Measurements from ENCODE around the gene TRAPPC3L.

TRAPPC3L gene

DNA sequence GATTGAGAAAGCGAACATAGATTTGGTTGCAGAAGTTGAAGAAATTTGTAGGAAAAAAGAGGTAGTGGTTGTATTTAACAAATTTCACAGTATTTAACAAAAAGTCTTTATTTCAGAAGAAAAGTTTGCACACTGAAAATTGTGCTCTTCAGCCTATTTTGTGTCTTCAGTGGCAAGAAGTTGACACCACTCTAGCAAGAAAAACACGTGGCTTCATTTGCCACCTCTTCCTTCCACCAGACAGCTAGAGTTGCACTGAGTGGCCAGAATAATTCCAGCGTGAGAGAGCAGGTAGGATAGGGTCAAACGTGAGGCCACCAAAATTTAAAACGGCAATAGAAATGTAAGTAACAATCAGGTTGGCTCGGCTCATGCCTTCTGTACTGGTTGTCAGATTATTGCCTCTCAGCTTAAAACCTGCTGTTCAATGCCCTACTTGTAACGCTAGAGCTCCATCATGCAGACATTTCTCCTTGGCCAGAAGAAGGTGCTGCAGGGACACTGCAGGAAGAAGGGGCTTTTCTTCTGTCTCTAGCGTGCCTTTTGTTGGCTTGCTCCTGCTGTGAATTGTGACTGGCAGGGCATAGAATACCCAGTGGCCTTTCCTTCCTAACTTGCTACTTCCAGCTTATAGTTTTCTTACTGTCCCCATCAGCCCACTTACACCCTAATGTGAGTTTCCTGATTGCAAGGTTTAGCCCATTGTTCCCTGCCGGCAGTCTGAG, 12.1 kb downstream of the TRAPPC3L start:
- TF ChIP-seq, protein P1, sequence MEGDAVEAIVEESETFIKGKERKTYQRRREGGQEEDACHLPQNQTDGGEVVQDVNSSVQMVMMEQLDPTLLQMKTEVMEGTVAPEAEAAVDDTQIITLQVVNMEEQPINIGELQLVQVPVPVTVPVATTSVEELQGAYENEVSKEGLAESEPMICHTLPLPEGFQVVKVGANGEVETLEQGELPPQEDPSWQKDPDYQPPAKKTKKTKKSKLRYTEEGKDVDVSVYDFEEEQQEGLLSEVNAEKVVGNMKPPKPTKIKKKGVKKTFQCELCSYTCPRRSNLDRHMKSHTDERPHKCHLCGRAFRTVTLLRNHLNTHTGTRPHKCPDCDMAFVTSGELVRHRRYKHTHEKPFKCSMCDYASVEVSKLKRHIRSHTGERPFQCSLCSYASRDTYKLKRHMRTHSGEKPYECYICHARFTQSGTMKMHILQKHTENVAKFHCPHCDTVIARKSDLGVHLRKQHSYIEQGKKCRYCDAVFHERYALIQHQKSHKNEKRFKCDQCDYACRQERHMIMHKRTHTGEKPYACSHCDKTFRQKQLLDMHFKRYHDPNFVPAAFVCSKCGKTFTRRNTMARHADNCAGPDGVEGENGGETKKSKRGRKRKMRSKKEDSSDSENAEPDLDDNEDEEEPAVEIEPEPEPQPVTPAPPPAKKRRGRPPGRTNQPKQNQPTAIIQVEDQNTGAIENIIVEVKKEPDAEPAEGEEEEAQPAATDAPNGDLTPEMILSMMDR (IDR thresholded peaks at IDR 0.05): no peak
- no peak overlapping the region for H3K27ac ChIP-seq

DNA sequence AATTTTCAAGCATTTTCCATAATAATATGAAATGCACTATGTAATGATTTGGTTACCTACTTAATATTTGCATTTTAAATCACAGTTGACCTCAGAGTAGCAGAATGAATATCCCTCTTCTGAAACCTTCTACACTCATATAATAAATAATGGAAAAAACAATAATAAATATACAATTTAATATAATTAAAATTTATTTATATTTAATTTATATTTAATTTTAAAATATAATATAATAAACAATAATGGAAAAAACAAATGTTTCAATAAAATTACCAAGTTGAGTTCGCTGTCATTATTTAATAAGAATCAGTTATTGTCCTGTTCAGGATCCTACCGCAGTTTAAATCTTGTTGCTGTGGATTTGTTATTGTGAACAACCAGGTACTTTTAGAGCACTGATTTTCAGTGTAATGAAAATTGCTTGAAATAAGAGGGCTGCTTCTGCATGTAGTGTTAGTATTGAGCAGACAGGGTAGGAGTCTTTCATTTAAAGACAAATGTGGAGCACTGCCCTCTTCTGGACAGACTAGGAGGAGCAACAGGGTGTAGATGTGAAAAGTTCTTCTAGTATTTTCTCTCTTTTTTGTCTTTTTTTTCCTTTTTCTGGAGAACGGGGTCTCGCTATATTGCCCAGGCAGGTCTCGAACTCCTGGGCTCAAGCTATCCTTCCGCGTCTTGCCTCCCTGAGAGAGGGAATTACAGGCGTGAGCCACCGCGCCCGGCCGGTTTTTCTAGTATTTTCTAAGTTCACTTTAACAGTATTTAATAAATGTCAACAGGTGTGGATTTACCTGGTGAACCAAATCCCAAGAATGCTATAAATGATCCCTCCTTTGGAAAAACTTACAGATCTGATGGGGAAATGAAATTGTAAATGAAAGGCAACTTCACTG, 13.6 kb downstream of the TRAPPC3L start:
- Histone ChIP-seq H3K4me1 (ENCODE audit: control insufficient read depth in 1 of 2, insufficient read depth in 1 of 2, low read depth in 1 of 2, low read length in 1 of 2) (peaks cover 4 to 18% of the 10 kb centered on the region in 2 experiments), H3K27me3 (no peaks in the 10 kb centered on the region)
- TF ChIP-seq, protein P1 (IDR thresholded peaks at IDR 0.05): peak; percentile 82

More for the DNA sequence above, 12.1 kb downstream of the TRAPPC3L start:
- H3K4me1 ChIP-seq (ENCODE audit: control insufficient read depth in 1 of 2, insufficient read depth in 1 of 2, low read depth in 1 of 2, low read length in 1 of 2): peaks cover 4 to 18% of the 10 kb centered on the region in 2 experiments
- H3K27me3 ChIP-seq: no peaks in the 10 kb centered on the region
- H3K4me3 ChIP-seq (ENCODE audit: low read depth in 1 of 2, low read length in 1 of 2): no peak overlapping the region
- H3K9me3 ChIP-seq: no peaks in the 10 kb centered on the region
- H3K36me3 ChIP-seq: no peaks in the 10 kb centered on the region

DNA sequence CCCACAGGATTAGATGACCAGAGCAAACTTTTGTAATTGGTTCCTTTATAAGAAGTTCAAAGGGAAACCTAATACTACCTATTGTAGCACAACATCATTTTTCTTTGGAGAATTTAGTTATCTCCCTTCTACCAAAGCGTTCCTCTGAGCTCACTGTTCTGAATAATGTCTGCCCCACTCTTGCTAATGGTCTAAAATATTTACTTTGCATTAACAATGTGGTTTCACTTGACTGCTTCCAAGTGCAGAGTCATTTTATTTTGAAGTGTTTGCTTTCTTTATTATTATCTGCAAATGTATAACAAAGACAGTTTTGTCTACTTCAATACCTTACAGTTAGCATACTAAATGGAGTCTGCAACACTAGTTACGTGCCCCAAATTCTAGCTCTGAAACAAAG, 15.0 kb downstream of the TRAPPC3L start:
- Histone ChIP-seq H3K36me3 (no peaks in the 10 kb centered on the region), H3K9me3 (no peaks in the 10 kb centered on the region)
- TF ChIP-seq, protein P1 (IDR thresholded peaks at IDR 0.05): no peak

More for the DNA sequence above, 13.6 kb downstream of the TRAPPC3L start:
- no peaks in the 10 kb centered on the region for H3K36me3 ChIP-seq
- H3K9me3 ChIP-seq: no peaks in the 10 kb centered on the region
- no peak overlapping the region for H3K27ac ChIP-seq
- no peak overlapping the region for H3K4me3 ChIP-seq (ENCODE audit: low read depth in 1 of 2, low read length in 1 of 2)

DNA sequence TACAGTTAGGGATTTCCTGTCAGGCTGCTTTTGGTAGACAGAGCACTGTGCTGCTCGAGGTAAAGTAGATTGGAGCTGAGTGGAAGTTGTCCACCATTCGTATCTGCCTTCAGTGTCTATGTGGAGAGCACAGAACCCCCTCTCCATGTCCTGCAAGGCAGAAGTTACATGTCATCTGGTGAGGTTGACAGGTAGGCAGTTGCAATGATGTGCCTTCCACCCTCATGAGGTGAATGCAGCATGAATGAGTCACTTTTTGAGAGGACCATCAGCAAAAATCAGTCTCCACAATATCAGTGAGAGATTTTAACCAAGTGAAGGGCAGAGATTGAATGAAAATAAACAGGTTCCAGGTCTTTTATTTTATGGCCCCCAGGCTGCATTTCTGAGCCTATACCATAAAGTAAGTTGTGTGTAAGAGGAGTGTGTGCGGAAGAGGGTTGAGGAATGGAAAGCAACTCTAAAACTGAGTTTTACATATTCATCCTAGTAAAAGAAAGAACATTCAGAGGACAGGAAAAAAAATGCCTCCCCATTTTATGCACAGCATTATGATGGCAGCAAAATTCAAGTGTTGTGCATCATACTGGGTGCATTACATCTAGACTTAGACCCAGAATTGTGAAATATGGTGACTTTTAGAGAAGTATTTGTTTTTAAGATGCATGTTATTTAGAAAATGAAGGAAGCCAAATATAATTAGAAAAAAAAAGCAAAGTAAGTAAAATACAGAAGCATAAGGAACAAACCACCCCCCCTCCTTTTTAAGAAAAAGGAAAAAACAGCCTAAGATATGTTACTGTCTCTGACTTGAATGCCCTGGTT, 15.8 kb downstream of the TRAPPC3L start:
- no peaks in the 10 kb centered on the region for H3K9me3 ChIP-seq
- no peak overlapping the region for H3K4me3 ChIP-seq (ENCODE audit: low read depth in 1 of 2, low read length in 1 of 2)
- TF ChIP-seq, protein P1 (IDR thresholded peaks at IDR 0.05): no peak
- no peaks in the 10 kb centered on the region for H3K27me3 ChIP-seq
- H3K4me1 ChIP-seq (ENCODE audit: control insufficient read depth in 1 of 2, insufficient read depth in 1 of 2, low read depth in 1 of 2, low read length in 1 of 2): peaks cover 4 to 18% of the 10 kb centered on the region in 2 experiments
- H3K36me3 ChIP-seq: no peaks in the 10 kb centered on the region
- H3K27ac ChIP-seq: no peak overlapping the region

More for the DNA sequence above, 15.0 kb downstream of the TRAPPC3L start:
- Histone ChIP-seq H3K27me3 (no peaks in the 10 kb centered on the region), H3K27ac (no peak overlapping the region), H3K4me3 (ENCODE audit: low read depth in 1 of 2, low read length in 1 of 2) (no peak overlapping the region), H3K4me1 (ENCODE audit: control insufficient read depth in 1 of 2, insufficient read depth in 1 of 2, low read depth in 1 of 2, low read length in 1 of 2) (peaks cover 4 to 18% of the 10 kb centered on the region in 2 experiments)

DNA sequence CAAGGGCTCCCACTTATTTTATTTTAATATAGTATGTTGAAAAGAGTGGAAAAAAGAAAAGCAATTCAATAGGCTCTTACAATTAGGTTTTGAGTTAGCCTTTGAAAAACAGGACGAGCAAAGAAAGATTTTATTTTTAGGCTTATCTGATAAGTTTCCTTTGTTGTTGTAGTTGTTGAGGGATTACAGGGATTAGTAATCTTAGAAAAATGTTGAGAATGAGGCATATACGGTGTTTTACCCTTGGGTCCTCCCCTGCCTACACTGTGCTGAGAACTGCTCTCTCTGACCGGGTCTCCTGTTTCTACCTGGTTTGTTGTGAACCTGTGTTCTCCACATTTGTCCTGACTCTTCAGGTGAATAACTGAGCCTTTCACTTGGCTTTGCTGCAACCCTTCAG, 16.7 kb downstream of the TRAPPC3L start:
- no peak overlapping the region for H3K4me3 ChIP-seq (ENCODE audit: low read depth in 1 of 2, low read length in 1 of 2)
- no peaks in the 10 kb centered on the region for H3K27me3 ChIP-seq
- peaks cover 4 to 18% of the 10 kb centered on the region in 2 experiments for H3K4me1 ChIP-seq (ENCODE audit: control insufficient read depth in 1 of 2, insufficient read depth in 1 of 2, low read depth in 1 of 2, low read length in 1 of 2)
- no peaks in the 10 kb centered on the region for H3K36me3 ChIP-seq
- no peak overlapping the region for H3K27ac ChIP-seq
- TF ChIP-seq, protein P1 (IDR thresholded peaks at IDR 0.05): no peak
- H3K9me3 ChIP-seq: no peaks in the 10 kb centered on the region
